Lung (tissue), 12 donors: ENCODE data around the gene SPSB3. TPM values are rescaled to one million over a fixed set of nuclear protein-coding genes. Genes with fewer than 3 reads are reported as not detected.

Experiments
- ATAC-seq: fragments of 200-7000 bp; cut with Tn5 transposase; one replicate; pipeline ENCODE4 v1.9.1; 2020; ENCODE audit warnings: moderate number of reproducible peaks; ENCODE audit not compliant: insufficient read depth, low FRiP score
- DNase-seq, 3 donors: peaks; one replicate each; pipeline ENCODE4 v3.0.0-alpha.2; 2013 to 2017
- H3K27ac ChIP-seq, 2 donors: one replicate each; pipeline ENCODE4 v1.5.1; 2013; ENCODE audit warnings: mild to moderate bottlenecking in 2 of 2, moderate library complexity in 2 of 2, control low read depth in 1 of 2, inconsistent platforms in 1 of 2, low read depth in 1 of 2, low read length in 1 of 2
- H3K27me3 ChIP-seq, 3 donors: one replicate each; pipeline ENCODE4 v1.5.1; 2013; ENCODE audit warnings: low read length in 2 of 3; ENCODE audit not compliant: control insufficient read depth in 3 of 3, insufficient read depth in 3 of 3
- H3K36me3 ChIP-seq, 4 donors: one replicate each; pipeline ENCODE4 v1.5.1; 2013; ENCODE audit warnings: low read length in 4 of 4, mild to moderate bottlenecking in 1 of 4, moderate library complexity in 1 of 4; ENCODE audit not compliant: control insufficient read depth in 4 of 4, insufficient read depth in 4 of 4
- H3K4me1 ChIP-seq, 5 donors: one replicate each; pipeline ENCODE4 v1.5.1; 2013; ENCODE audit warnings: low read length in 5 of 5, mild to moderate bottlenecking in 2 of 5, moderate library complexity in 1 of 5; ENCODE audit not compliant: control insufficient read depth in 5 of 5, insufficient read depth in 5 of 5
- H3K4me3 ChIP-seq: one replicate; pipeline ENCODE4 v1.5.1; 2013; ENCODE audit warnings: mild to moderate bottlenecking, control low read depth, moderate library complexity
- H3K9ac ChIP-seq, 2 donors: one replicate each; pipeline ENCODE4 v1.5.1; 2013; ENCODE audit warnings: low read length in 2 of 2, control low read depth in 1 of 2; ENCODE audit not compliant: insufficient read depth in 1 of 2
- H3K9me3 ChIP-seq, 4 donors: one replicate each; pipeline ENCODE4 v1.5.1; 2013; ENCODE audit warnings: low read length in 3 of 4, mild to moderate bottlenecking in 1 of 4, moderate library complexity in 1 of 4; ENCODE audit not compliant: control insufficient read depth in 4 of 4, insufficient read depth in 3 of 4
- WGBS, 2 donors: extraction: QIAGEN DNeasy Blood & Tissue Kit; methylation state at CpG; one replicate each; pipeline ENCODE4 v1.1.7; 2013; 5-methylcytosine and 5-hydroxymethylcytosine counted together
- polyA plus RNA-seq, 2 donors: library from polyadenylated mRNA; stranded (reverse); fragments of 200-250 nt; gene quantifications; one replicate each; pipeline ENCODE4 v1.2.1, GENCODE V29; 2013
- total RNA-seq, 2 donors: library from RNA; depleted of rRNA in 1 of 2; stranded (reverse); fragments of >200 nt in 1 of 2; gene quantifications; one replicate each; pipeline ENCODE4 v1.2.1, GENCODE V29; 2014 to 2021
- TF ChIP-seq, protein P1 (sequence below): IDR thresholded peaks from 2 replicates; pipeline ENCODE4 v1.5.1; 2012; ENCODE audit warnings: mild to moderate bottlenecking; ENCODE audit errors: control extremely low read depth, extremely low read depth
- donor health status: control.
- donor health status: control.
- donor health status: Bipolar disorder and iron deficiency.
- donor health status: healthy.
- donor health status: DM: yes; HTN: yes; CAD: no.

Gene SPSB3
- total and polyA plus RNA-seq, 4 donors: 39.8 to 76.1 (median 50.9) TPM

GRCh38 chr16:1763521-1764511 lies 18.6 kb downstream of the SPSB3 start:
- H3K4me1 ChIP-seq: no peaks in the 10 kb centered on the region
- H3K27me3 ChIP-seq: no peaks in the 10 kb centered on the region
- H3K9me3 ChIP-seq: no peaks in the 10 kb centered on the region
- ATAC-seq (no peak), DNase-seq (peak in 2 of 3 donors; percentile 26 to 44)
- H3K9ac ChIP-seq: no peak overlapping the region
- TF ChIP-seq, protein P1, sequence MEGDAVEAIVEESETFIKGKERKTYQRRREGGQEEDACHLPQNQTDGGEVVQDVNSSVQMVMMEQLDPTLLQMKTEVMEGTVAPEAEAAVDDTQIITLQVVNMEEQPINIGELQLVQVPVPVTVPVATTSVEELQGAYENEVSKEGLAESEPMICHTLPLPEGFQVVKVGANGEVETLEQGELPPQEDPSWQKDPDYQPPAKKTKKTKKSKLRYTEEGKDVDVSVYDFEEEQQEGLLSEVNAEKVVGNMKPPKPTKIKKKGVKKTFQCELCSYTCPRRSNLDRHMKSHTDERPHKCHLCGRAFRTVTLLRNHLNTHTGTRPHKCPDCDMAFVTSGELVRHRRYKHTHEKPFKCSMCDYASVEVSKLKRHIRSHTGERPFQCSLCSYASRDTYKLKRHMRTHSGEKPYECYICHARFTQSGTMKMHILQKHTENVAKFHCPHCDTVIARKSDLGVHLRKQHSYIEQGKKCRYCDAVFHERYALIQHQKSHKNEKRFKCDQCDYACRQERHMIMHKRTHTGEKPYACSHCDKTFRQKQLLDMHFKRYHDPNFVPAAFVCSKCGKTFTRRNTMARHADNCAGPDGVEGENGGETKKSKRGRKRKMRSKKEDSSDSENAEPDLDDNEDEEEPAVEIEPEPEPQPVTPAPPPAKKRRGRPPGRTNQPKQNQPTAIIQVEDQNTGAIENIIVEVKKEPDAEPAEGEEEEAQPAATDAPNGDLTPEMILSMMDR: no peak
- no peak overlapping the region for H3K27ac ChIP-seq
- peaks cover 6 to 81% (median 23%) of the 10 kb centered on the region in 4 donors for H3K36me3 ChIP-seq
- WGBS, 2 donors: 87 to 88% methylated on average over 73 to 81 of the region's 81 CpGs
- no peak overlapping the region for H3K4me3 ChIP-seq

DNA sequence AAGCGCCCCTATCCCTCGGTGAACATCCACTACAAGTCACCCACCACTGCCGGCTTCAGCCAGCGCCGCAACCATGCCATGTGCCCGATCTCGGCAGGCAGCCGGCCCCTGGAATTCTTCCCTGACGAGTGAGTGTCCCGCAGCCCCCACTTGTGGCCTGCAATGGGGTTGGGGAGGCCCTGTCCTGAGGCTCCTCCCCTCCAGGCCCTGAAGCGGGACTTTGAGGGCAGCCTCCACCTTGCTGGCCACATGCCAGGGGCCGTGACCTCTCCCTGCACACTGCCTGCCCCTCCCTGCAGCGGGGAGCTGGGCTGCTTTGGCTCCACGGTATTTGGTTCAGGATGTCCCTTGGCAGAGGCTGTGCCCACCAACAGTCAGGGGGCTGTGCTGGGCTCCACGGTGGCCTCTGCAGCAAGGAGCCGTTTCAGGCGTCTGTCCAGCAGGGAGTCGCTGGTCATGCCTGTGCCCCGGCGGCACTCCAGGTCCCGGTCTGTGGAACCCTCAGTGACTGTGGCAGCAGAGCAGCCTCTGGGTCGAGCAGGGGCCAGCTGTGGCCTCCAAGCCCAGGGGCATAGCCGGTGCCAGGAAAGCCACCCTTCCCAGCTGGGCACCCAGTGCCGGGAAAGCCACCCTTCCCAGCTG lies 19.4 kb downstream of the SPSB3 start:
- no peak for DNase-seq
- H3K27ac ChIP-seq: no peak overlapping the region
- H3K27me3 ChIP-seq: no peaks in the 10 kb centered on the region
- ATAC-seq: no peak
- H3K36me3 ChIP-seq: peaks cover 6 to 79% (median 23%) of the 10 kb centered on the region in 4 donors
- 92 to 95% methylated on average over 22 to 24 of the region's 24 CpGs for WGBS, 2 donors
- H3K9ac ChIP-seq: no peak overlapping the region
- H3K4me1 ChIP-seq: no peaks in the 10 kb centered on the region
- no peaks in the 10 kb centered on the region for H3K9me3 ChIP-seq
- H3K4me3 ChIP-seq: no peak overlapping the region
- TF ChIP-seq, protein P1: no peak

GRCh38 chr16:1762196-1762878 lies 20.0 kb downstream of the SPSB3 start:
- Histone ChIP-seq H3K4me3 (no peak overlapping the region), H3K4me1 (no peaks in the 10 kb centered on the region), H3K9me3 (no peaks in the 10 kb centered on the region), H3K36me3 (peaks cover 5 to 79% (median 24%) of the 10 kb centered on the region in 4 donors), H3K27me3 (no peaks in the 10 kb centered on the region), H3K9ac (no peak overlapping the region), H3K27ac (no peak overlapping the region)
- WGBS, 2 donors: 93% methylated on average over 28 to 30 of the region's 30 CpGs
- DNase-seq: no peak
- no peak for ATAC-seq
- TF ChIP-seq, protein P1: no peak
